Uterus (tissue), 2 donors: Measurements from ENCODE around the gene CNOT3.

ENCODE experiments used
- POLR2A ChIP-seq, 2 donors: fragments of 450-650 bp; IDR thresholded peaks; one replicate each; pipeline ENCODE4 v1.6.1; 2016; ENCODE audit warnings: antibody characterized with exemption in 2 of 2, mild to moderate bottlenecking in 1 of 2, moderate library complexity in 1 of 2
- TF ChIP-seq, protein P1 (sequence below), 4 experiments: fragments of 200-600 bp in 2 of 4; fragments of 450-650 bp in 2 of 4; sonication (generic) in 2 of 4; IDR thresholded peaks; one replicate each; pipeline ENCODE4 v1.5.1; 2016 to 2019; ENCODE audit warnings: antibody characterized with exemption in 4 of 4, mild to moderate bottlenecking in 2 of 4, moderate library complexity in 1 of 4

DNA sequence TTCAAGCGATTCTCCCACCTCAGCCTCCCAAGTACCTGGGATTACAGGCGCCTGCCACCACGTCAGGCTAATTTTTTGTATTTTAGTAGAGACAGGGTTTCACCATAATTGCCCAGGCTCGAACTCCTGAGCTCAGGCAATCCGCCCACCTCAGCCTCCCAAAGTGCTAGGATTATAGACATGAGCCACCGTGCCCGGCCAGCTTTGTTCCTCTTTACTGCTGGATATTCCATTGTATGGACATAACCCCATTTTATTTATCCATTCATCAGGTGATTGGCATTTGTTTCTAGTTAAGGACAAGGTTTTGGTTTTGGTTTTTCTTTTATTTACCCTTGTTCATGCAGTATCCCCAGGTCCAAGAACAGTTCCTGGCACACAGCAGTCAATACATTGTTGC is 59.0 kb downstream of the CNOT3 start:
- no peak for TF ChIP-seq POLR2A (IDR thresholded peaks at IDR 0.05)
- TF ChIP-seq, protein P1, sequence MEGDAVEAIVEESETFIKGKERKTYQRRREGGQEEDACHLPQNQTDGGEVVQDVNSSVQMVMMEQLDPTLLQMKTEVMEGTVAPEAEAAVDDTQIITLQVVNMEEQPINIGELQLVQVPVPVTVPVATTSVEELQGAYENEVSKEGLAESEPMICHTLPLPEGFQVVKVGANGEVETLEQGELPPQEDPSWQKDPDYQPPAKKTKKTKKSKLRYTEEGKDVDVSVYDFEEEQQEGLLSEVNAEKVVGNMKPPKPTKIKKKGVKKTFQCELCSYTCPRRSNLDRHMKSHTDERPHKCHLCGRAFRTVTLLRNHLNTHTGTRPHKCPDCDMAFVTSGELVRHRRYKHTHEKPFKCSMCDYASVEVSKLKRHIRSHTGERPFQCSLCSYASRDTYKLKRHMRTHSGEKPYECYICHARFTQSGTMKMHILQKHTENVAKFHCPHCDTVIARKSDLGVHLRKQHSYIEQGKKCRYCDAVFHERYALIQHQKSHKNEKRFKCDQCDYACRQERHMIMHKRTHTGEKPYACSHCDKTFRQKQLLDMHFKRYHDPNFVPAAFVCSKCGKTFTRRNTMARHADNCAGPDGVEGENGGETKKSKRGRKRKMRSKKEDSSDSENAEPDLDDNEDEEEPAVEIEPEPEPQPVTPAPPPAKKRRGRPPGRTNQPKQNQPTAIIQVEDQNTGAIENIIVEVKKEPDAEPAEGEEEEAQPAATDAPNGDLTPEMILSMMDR (IDR thresholded peaks at IDR 0.05): no peak
